ENCODE data around the gene SLC22A15. TPM values are rescaled to one million over a fixed set of nuclear protein-coding genes. Genes with fewer than 3 reads are reported as not detected.

The SLC22A15 gene
- total RNA-seq, 2 donors from 2014 or later: 7.3 to 11.9 TPM

DNA sequence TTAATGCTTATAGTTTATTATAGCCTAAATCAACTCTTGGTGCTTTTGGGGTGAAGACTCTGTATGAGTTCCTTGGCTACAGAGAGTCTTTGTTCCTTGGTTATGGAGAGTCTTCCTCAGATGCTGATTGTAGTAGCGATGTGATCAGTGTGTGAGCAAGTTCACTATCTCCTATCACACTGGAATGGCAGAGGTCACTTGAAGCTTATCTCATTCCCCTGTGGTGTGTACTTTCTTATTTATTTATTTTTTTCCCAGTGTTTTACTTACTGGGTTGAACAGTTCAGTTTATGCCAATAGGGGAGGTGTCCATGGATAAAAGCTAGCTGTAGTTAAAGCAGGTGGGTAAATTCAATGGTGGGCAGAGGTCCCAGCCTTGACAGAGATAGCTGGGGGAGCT, 114.8 kb downstream of the SLC22A15 start:
- ATAC-seq (ENCODE audit: insufficient number of reproducible peaks, low FRiP score, low read depth): no peak

DNA sequence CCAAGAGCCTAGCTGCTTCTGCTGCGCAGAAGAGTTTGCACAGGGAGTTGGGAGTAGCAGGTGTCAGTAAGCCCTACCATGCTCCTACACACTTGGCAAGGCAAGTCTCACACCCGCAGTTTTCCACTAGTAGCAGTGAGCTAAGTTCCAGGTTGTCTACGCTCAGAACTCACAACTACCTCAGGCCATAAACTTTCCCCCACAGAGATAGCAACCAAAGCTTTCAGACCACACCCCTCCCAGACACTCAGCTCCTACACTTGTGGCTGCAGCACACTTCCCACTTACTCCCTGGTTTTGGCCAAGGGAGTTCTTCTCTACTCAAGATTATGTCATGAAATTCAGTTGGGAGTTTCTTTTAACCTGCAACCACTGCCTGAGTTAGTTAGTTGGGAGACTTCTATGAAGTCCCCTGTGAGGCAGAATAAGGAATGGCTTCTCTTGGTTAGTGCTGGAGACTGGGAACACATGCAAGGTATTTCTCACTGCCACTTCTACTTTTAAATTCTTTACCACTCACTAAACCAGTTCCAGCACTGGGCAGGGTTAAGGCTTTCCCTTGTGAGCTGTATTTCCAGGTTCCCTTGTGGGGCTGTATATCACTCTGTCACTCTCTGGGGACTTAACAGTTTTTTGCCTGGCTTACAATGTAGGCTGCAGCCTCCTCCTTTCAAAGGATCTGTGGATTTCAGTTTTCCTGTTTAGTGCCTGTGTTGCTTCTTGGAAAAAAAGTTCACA, 116.6 kb downstream of the SLC22A15 start:
- no peaks in the 10 kb centered on the region for H3K36me3 ChIP-seq
- H3K4me3 ChIP-seq: no peak overlapping the region
- H3K9me3 ChIP-seq: peaks cover 15% of the 10 kb centered on the region
- H3K4me1 ChIP-seq (ENCODE audit: control insufficient read depth in 1 of 2, low read depth in 2 of 2): no peaks in the 10 kb centered on the region
- no peak overlapping the region for H3K27ac ChIP-seq
- DNase-seq (ENCODE audit: low spot score): no peak
- no peak for ATAC-seq (ENCODE audit: insufficient number of reproducible peaks, low FRiP score, low read depth)
- no peaks in the 10 kb centered on the region for H3K27me3 ChIP-seq (replicated peaks; ENCODE audit: insufficient read depth)
- TF ChIP-seq, protein P1, sequence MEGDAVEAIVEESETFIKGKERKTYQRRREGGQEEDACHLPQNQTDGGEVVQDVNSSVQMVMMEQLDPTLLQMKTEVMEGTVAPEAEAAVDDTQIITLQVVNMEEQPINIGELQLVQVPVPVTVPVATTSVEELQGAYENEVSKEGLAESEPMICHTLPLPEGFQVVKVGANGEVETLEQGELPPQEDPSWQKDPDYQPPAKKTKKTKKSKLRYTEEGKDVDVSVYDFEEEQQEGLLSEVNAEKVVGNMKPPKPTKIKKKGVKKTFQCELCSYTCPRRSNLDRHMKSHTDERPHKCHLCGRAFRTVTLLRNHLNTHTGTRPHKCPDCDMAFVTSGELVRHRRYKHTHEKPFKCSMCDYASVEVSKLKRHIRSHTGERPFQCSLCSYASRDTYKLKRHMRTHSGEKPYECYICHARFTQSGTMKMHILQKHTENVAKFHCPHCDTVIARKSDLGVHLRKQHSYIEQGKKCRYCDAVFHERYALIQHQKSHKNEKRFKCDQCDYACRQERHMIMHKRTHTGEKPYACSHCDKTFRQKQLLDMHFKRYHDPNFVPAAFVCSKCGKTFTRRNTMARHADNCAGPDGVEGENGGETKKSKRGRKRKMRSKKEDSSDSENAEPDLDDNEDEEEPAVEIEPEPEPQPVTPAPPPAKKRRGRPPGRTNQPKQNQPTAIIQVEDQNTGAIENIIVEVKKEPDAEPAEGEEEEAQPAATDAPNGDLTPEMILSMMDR (IDR thresholded peaks at IDR 0.05): no peak

More for the DNA sequence above, 114.8 kb downstream of the SLC22A15 start:
- no peaks in the 10 kb centered on the region for H3K4me1 ChIP-seq (ENCODE audit: control insufficient read depth in 1 of 2, low read depth in 2 of 2)
- H3K4me3 ChIP-seq: no peak overlapping the region
- H3K27me3 ChIP-seq (replicated peaks; ENCODE audit: insufficient read depth): no peaks in the 10 kb centered on the region
- H3K36me3 ChIP-seq: no peaks in the 10 kb centered on the region
- TF ChIP-seq, protein P1 (IDR thresholded peaks at IDR 0.05): no peak
- DNase-seq (ENCODE audit: low spot score): no peak
- H3K9me3 ChIP-seq: peaks cover 14% of the 10 kb centered on the region
- H3K27ac ChIP-seq: no peak overlapping the region

DNA sequence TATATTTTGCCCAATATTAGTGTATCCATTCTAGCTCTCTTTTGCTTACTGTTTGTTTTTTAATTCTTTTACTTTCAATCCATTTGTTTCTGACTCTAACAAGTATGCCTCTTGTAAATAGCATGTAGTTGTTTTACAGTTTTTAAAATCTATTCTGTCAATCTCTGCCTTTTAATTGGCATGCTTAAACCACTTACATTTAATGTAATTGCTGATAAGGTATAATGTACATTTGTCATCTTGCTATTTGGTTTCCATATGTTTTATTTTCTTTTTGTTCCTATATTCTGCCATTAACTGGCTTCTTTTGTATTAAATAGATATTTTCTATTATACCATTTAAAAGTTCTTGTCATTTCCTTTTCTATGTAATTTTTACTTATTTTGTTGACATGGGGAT, 118.7 kb downstream of the SLC22A15 start:
- H3K9me3 ChIP-seq: peaks cover 7% of the 10 kb centered on the region
- no peaks in the 10 kb centered on the region for H3K36me3 ChIP-seq
- no peak overlapping the region for H3K27ac ChIP-seq
- ATAC-seq (ENCODE audit: insufficient number of reproducible peaks, low FRiP score, low read depth) (no peak), DNase-seq (ENCODE audit: low spot score) (no peak)
- TF ChIP-seq, protein P1 (IDR thresholded peaks at IDR 0.05): no peak
- no peaks in the 10 kb centered on the region for H3K27me3 ChIP-seq (replicated peaks; ENCODE audit: insufficient read depth)
- H3K4me3 ChIP-seq: no peak overlapping the region
- no peaks in the 10 kb centered on the region for H3K4me1 ChIP-seq (ENCODE audit: control insufficient read depth in 1 of 2, low read depth in 2 of 2)

DNA sequence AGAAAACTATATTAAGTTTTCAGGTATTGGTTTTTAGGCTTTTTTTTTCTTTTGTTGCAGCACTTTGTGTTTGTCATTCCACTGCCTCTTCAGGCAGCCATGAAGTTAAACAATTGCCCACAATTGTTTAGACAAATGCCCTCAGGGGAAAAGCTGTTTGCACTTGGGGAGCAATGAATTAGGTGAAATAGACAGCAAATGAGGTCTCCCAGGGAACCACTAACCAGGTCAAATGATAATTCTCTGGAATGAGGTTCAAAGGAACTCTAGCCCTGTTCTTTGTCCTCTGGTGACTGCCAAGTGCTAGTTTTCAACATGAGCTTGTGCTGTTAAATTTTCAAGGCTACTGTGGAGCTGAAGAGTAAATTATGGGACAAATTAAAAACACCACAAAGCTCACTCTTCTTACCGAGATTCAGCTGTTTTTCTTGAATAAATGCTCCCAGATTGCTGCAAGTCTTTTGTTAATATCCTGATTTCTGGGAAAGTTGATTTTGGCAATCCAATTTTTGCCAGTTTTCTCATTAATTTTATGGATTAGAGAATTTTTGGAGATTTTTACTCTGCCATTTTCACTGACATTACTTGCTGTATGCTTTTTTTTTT, 119.8 kb downstream of the SLC22A15 start:
- no peak for DNase-seq (ENCODE audit: low spot score)
- Histone ChIP-seq H3K4me3 (no peak overlapping the region), H3K36me3 (no peaks in the 10 kb centered on the region), H3K27ac (no peak overlapping the region), H3K27me3 (replicated peaks; ENCODE audit: insufficient read depth) (no peaks in the 10 kb centered on the region), H3K9me3 (peaks cover 4% of the 10 kb centered on the region), H3K4me1 (ENCODE audit: control insufficient read depth in 1 of 2, low read depth in 2 of 2) (no peaks in the 10 kb centered on the region)
- TF ChIP-seq, protein P1 (IDR thresholded peaks at IDR 0.05): no peak
- ATAC-seq (ENCODE audit: insufficient number of reproducible peaks, low FRiP score, low read depth): no peak

DNA sequence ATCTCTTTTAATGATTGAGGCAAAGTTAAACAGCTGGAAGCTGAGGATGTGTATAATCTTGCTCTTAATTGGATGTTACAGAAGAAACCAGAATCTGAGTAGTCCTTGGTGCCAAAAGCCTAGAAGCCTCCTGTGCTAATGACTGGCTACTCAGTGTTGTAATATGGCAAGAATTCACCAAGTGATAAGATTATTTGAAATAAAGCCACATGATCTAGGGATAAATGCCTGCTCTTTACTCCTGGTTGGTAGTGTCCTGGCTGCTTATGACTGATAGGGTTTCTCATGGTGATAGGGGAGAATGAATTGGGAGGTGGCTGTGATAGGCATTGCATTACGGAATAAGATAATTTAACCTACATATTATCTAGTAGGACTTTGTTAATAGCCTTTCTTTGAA, 121.3 kb downstream of the SLC22A15 start:
- Histone ChIP-seq H3K9me3 (peaks cover 4% of the 10 kb centered on the region), H3K27me3 (replicated peaks; ENCODE audit: insufficient read depth) (no peaks in the 10 kb centered on the region), H3K4me1 (ENCODE audit: control insufficient read depth in 1 of 2, low read depth in 2 of 2) (no peaks in the 10 kb centered on the region), H3K27ac (no peak overlapping the region), H3K4me3 (no peak overlapping the region), H3K36me3 (no peaks in the 10 kb centered on the region)
- ATAC-seq (ENCODE audit: insufficient number of reproducible peaks, low FRiP score, low read depth): no peak
- TF ChIP-seq, protein P1 (IDR thresholded peaks at IDR 0.05): no peak
- no peak for DNase-seq (ENCODE audit: low spot score)
